Measurements from ENCODE around the gene NIN. TPM values are rescaled to one million over a fixed set of nuclear protein-coding genes. Genes with fewer than 3 reads are reported as not detected.
"Not testable (repeated sequence)": the region's sequence is repeated elsewhere in the genome, so short reads cannot be mapped to it uniquely, and the experiment has no call there.

NIN gene
- total RNA-seq, 3 donors from 2014 or later = 20.5 to 36.3 (median 27.9) TPM

DNA sequence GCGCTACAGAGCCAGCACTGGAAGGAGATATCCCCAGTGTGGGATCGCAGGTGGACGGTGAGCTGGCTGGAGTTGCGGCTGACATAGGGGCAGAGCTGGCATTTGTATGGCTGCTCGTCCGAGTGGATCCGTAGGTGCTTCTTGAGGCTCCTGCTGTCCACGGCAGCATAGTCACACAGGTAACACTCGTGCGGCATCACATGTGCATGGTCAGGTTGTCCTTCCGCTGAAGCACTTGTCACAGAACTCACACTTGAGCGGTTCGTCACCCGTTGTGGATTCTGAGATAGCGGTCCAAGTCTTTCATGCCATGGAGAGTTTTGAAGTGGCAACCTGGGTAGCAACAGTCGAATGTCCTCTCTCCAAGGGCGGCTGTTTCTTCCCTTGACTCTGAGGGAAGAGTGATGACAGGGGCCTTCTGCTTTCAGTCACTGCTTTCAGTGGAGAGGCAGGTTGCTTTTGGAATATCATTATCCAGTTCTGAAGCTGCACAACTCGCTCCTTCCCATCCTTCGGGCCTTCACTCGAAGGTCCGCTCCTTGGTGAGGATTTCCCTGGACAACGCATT, 125.9 kb downstream of the NIN start:
- TF ChIP-seq, protein P1, sequence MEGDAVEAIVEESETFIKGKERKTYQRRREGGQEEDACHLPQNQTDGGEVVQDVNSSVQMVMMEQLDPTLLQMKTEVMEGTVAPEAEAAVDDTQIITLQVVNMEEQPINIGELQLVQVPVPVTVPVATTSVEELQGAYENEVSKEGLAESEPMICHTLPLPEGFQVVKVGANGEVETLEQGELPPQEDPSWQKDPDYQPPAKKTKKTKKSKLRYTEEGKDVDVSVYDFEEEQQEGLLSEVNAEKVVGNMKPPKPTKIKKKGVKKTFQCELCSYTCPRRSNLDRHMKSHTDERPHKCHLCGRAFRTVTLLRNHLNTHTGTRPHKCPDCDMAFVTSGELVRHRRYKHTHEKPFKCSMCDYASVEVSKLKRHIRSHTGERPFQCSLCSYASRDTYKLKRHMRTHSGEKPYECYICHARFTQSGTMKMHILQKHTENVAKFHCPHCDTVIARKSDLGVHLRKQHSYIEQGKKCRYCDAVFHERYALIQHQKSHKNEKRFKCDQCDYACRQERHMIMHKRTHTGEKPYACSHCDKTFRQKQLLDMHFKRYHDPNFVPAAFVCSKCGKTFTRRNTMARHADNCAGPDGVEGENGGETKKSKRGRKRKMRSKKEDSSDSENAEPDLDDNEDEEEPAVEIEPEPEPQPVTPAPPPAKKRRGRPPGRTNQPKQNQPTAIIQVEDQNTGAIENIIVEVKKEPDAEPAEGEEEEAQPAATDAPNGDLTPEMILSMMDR (IDR thresholded peaks at IDR 0.05) = no peak
- no peaks in the 10 kb centered on the region for H3K9me3 ChIP-seq
- no peak for ATAC-seq
- no peaks in the 10 kb centered on the region for H3K36me3 ChIP-seq (ENCODE audit: low read depth)
- no peak for DNase-seq
- H3K4me3 ChIP-seq = no peak overlapping the region
- H3K4me1 ChIP-seq (ENCODE audit: low read depth) = no peaks in the 10 kb centered on the region
- intact Hi-C loops (cut with DNase I, micrococcal nuclease) = no loop called here

DNA sequence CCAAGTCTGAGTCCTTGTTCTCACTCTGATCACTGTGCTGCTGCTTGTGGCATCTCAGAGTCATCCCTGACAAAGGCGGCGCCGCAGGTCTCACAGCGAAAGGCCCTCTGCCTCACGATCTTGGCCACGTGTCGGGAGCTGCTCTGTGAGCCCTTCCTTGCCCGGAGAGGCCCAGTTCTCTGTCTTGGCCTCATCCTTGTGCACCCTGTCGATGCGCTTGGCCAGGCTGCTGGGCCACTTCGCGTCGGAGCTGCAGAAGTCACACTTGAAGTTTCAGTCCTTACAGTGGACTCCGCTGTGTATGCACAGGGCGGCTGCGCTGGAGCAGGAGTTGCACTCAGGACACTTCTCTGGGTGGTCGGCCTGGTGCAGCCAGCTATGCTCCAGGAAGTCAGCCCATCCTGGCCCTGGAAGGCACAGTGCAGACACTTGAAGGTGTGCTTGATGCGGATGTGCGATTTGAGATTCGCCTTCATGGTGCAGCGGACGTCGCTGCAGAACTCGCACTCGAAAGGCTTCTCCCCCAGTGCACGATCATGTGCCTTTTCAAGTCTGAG, 126.4 kb downstream of the NIN start:
- TF ChIP-seq, protein P1 (IDR thresholded peaks at IDR 0.05) = no peak
- H3K36me3 ChIP-seq (ENCODE audit: low read depth) = no peaks in the 10 kb centered on the region
- no peaks in the 10 kb centered on the region for H3K4me1 ChIP-seq (ENCODE audit: low read depth)
- intact Hi-C loops (cut with DNase I, micrococcal nuclease) = no loop called here
- H3K9me3 ChIP-seq = no peaks in the 10 kb centered on the region
- DNase-seq (no peak), ATAC-seq (no peak)
- H3K4me3 ChIP-seq = no peak overlapping the region

DNA sequence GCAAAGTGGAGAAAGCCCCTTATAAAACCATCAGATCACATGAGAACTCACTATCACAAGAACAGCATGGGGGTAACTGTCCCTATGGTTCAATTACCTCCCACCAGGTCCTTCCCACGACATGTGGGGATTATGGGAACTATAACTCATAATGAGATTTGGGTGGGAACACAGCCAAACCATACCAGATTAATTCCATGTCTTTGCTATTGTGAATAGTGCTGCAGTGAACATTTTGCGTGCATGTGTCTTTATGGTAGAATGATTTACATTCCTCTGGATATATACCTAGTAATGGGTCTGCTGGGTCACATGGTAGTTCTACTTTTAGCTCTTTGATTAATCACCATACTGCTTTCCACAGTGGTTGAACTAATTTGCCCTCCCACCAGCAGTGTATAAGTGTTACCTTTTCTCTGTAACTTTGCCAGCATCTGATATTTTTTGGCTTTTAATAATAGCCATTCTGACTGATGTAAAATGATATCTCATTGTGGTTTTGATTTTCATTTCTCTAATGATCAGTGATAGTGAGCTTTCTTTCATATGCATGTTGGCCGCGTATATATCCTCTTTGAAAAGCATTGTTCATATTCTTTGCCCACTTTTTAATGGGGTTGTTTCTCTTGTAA, 133.2 kb downstream of the NIN start:
- DNase-seq = no peak
- no peak for ATAC-seq
- no peaks in the 10 kb centered on the region for H3K4me1 ChIP-seq (ENCODE audit: low read depth)
- intact Hi-C loops (cut with DNase I, micrococcal nuclease) = no loop called here
- TF ChIP-seq, protein P1 (IDR thresholded peaks at IDR 0.05) = no peak
- H3K36me3 ChIP-seq (ENCODE audit: low read depth) = no peaks in the 10 kb centered on the region
- H3K9me3 ChIP-seq = peaks cover 3% of the 10 kb centered on the region
- H3K4me3 ChIP-seq = no peak overlapping the region

DNA sequence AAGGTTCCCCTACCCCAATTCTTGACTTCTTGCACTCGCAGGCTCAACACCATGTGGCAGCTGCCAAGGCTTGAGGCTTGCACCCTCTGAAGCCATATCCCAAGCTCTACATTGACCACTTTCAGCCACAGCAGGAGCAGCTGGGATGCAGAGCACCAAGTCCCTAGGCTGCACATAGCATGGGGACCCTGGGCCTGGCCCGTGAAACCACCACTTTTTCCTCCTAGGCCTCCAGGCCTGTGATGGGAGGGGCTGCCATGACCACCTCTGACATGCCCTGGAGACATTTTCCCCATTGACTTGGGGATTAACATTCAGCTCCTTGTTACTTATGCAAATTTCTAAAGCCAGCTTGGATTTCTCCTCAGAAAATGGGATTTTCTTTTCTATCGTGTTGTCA, 136.7 kb downstream of the NIN start:
- H3K4me1 ChIP-seq (ENCODE audit: low read depth); DNase-seq; intact Hi-C loops (cut with DNase I, micrococcal nuclease); H3K36me3 ChIP-seq (ENCODE audit: low read depth); H3K4me3 ChIP-seq; H3K9me3 ChIP-seq; ATAC-seq: not testable (repeated sequence)

DNA sequence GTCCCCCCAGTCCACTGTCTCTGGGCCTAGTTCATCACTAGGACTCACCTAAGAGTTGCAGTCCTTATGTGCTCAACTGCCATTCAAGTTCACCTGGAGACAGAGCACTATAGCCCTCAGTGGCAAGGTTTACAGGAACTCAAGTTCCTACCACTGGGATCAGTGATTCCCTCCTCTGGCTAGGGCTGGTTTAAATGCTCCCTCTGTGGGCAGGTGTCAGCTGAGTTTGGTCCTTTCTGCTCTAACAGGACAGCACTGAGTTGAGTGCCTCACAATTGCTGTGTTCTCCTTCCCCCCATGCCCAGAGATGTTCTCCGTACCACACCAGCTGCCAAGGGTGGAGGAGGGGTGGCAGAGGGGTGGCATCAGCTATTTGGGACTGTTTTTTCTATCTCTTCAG, 142.1 kb downstream of the NIN start:
- no peak overlapping the region for H3K4me3 ChIP-seq
- no peaks in the 10 kb centered on the region for H3K9me3 ChIP-seq
- intact Hi-C loops (cut with DNase I, micrococcal nuclease) = no loop called here
- no peak for DNase-seq
- H3K4me1 ChIP-seq (ENCODE audit: low read depth) = no peaks in the 10 kb centered on the region
- ATAC-seq = no peak
- TF ChIP-seq, protein P1 (IDR thresholded peaks at IDR 0.05) = no peak
- no peaks in the 10 kb centered on the region for H3K36me3 ChIP-seq (ENCODE audit: low read depth)

DNA sequence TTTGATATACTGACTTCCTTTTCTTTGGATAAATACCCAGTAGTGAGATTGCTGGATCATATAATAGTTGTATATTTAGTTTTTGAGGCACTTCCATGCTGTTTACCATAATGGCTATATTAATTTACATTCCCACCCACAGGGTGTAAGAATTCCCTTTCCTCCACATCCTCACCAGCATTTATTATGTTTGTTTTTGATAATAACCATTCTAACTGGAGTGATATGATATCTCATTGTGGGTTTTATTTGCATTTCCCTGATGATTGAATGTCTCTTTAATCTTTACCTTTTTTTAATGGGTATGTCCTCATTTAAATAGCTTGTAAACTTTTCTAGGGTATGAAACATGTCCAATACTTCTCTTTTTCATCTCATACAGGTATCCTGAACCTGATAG, 151.3 kb downstream of the NIN start:
- H3K4me1 ChIP-seq (ENCODE audit: low read depth) = no peaks in the 10 kb centered on the region

More for the DNA sequence above, 151.3 kb downstream of the NIN start:
- ATAC-seq (peak; percentile 49), DNase-seq (no peak)
- H3K36me3 ChIP-seq (ENCODE audit: low read depth) = no peaks in the 10 kb centered on the region
- H3K4me3 ChIP-seq = no peak overlapping the region
- TF ChIP-seq, protein P1 (IDR thresholded peaks at IDR 0.05) = no peak
- intact Hi-C loops (cut with DNase I, micrococcal nuclease) = no loop called here
- no peaks in the 10 kb centered on the region for H3K9me3 ChIP-seq
